ENCODE data around the gene CSF1.

DNA sequence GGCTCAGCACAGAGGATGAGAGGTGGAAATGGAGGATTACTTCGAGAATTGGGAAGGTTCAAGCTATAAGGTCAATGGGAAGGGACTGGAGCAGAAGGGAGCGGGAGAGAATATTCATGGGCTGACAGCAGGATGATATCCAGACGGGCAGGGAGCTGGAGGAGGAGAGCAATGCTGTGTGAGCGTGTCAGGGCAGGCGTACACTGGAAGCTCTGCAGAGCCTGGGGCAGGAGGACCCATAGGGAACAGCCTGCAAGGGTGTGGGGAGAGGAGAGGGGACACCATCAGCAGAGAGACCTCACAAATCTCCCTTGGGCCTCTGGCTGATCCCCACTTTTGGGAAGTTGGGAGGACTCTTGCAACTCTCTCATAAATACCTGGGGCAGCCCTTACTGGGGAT, 13.7 kb downstream of the CSF1 start:
- TF ChIP-seq BHLHE40 (IDR thresholded peaks at IDR 0.05; ENCODE audit: borderline replicate concordance) (no peak), FOXK2 (IDR thresholded peaks at IDR 0.05) (no peak), SUZ12 (IDR thresholded peaks at IDR 0.05) (no peak), TARDBP (IDR thresholded peaks at IDR 0.05) (no peak), CTBP1 (IDR thresholded peaks at IDR 0.05; ENCODE audit: borderline replicate concordance) (no peak), ARNT (IDR thresholded peaks at IDR 0.05) (no peak), HDGF (IDR thresholded peaks at IDR 0.05; ENCODE audit: borderline replicate concordance) (no peak)
